HPDE6-E6E7 (cell line): ENCODE results near the gene BTBD9.

Source experiments
- DNase-seq: peaks from one replicate; pipeline ENCODE4 v3.0.0; 2011; ENCODE audit warnings: missing footprints; ENCODE audit errors: extremely low spot score

BTBD9 gene

GRCh38 chr6:38346291-38347079 lies 293.2 kb downstream of the BTBD9 start:
- DNase-seq, result no peak

GRCh38 chr6:38345586-38345985 lies 294.1 kb downstream of the BTBD9 start:
- DNase-seq, result no peak

- no peak for DNase-seq
Observed at GRCh38 chr6:38341496-38341895, 298.2 kb downstream of the BTBD9 start.

- DNase-seq, result no peak
Observed at GRCh38 chr6:38339914-38340313, 299.8 kb downstream of the BTBD9 start.

GRCh38 chr6:38337819-38338465 lies 301.8 kb downstream of the BTBD9 start:
- peak; percentile 33 for DNase-seq

- DNase-seq, result no peak
Observed at GRCh38 chr6:38336922-38337321, 302.8 kb downstream of the BTBD9 start.

- no peak for DNase-seq
Observed at GRCh38 chr6:38326837-38327236, 312.9 kb downstream of the BTBD9 start.

GRCh38 chr6:38323216-38323615 lies 316.5 kb downstream of the BTBD9 start:
- no peak for DNase-seq

GRCh38 chr6:38322138-38322537 lies 317.6 kb downstream of the BTBD9 start:
- DNase-seq, result no peak

- no peak for DNase-seq
Observed at GRCh38 chr6:38320843-38321242, 318.9 kb downstream of the BTBD9 start.

GRCh38 chr6:38320358-38320757 lies 319.4 kb downstream of the BTBD9 start:
- DNase-seq, result no peak

- no peak for DNase-seq
Observed at GRCh38 chr6:38319256-38320212, 320.2 kb downstream of the BTBD9 start.

GRCh38 chr6:38316099-38316868 lies 323.4 kb downstream of the BTBD9 start:
- DNase-seq, result no peak

GRCh38 chr6:38311201-38311600 lies 328.5 kb downstream of the BTBD9 start:
- DNase-seq, result no peak

GRCh38 chr6:38310061-38310460 lies 329.7 kb downstream of the BTBD9 start:
- DNase-seq, result no peak

GRCh38 chr6:38307740-38308139 lies 332.0 kb downstream of the BTBD9 start:
- DNase-seq, result no peak

- DNase-seq, result no peak
Observed at GRCh38 chr6:38306931-38307330, 332.8 kb downstream of the BTBD9 start.

- DNase-seq, result no peak
Observed at GRCh38 chr6:38305995-38306681, 333.6 kb downstream of the BTBD9 start.

- no peak for DNase-seq
Observed at GRCh38 chr6:38302838-38303237, 336.9 kb downstream of the BTBD9 start.

GRCh38 chr6:38302081-38302480 lies 337.6 kb downstream of the BTBD9 start:
- DNase-seq, result no peak
